Endodermal cell (in vitro differentiated cells): ENCODE data around the gene WHRN. TPM values are rescaled to one million over a fixed set of nuclear protein-coding genes. Genes with fewer than 3 reads are reported as not detected.

ENCODE experiments used
- DNase-seq: peaks from one replicate; pipeline ENCODE4 v3.0.0-alpha.2; 2017
- H3K27ac ChIP-seq: 2 replicates; pipeline ENCODE4 v1.5.1; 2013; ENCODE audit warnings: mild to moderate bottlenecking, low read depth, low read length, moderate library complexity
- H3K27me3 ChIP-seq: 2 replicates; pipeline ENCODE4 v1.6.1; 2013; ENCODE audit warnings: mild to moderate bottlenecking, low read length, moderate library complexity; ENCODE audit not compliant: insufficient read depth, control insufficient read depth, poor library complexity, severe bottlenecking
- H3K36me3 ChIP-seq: 2 replicates; pipeline ENCODE4 v1.7.0; 2013; ENCODE audit warnings: mild to moderate bottlenecking, low read length, moderate library complexity; ENCODE audit not compliant: control insufficient read depth, insufficient read depth
- H3K4me1 ChIP-seq: one replicate; pipeline ENCODE4 v1.7.0; 2013; ENCODE audit warnings: low read length; ENCODE audit not compliant: control insufficient read depth, insufficient read depth
- H3K4me3 ChIP-seq: 2 replicates; pipeline ENCODE4 v1.5.1; 2013; ENCODE audit warnings: mild to moderate bottlenecking, low read length, moderate library complexity
- H3K9ac ChIP-seq: 2 replicates; pipeline ENCODE4 v1.6.1; 2013; ENCODE audit warnings: mild to moderate bottlenecking, low read length, moderate library complexity; ENCODE audit not compliant: poor library complexity, severe bottlenecking; ENCODE audit errors: extremely low read depth
- H3K9me3 ChIP-seq: 2 replicates; pipeline ENCODE4 v1.6.1; 2013; ENCODE audit warnings: mild to moderate bottlenecking, low read length, moderate library complexity; ENCODE audit not compliant: control insufficient read depth
- H3K27ac Mint-ChIP-seq: 2 replicates; pipeline ENCODE4 v1.8.0; 2020; ENCODE audit warnings: mixed read lengths
- H3K27me3 Mint-ChIP-seq: 2 replicates; pipeline ENCODE4 v1.8.0; 2021; ENCODE audit warnings: mild to moderate bottlenecking, mixed read lengths; ENCODE audit not compliant: insufficient read depth
- H3K36me3 Mint-ChIP-seq: 2 replicates; pipeline ENCODE4 v1.8.0; 2020; ENCODE audit warnings: low read depth, mixed read lengths
- H3K4me1 Mint-ChIP-seq: 2 replicates; pipeline ENCODE4 v1.8.0; 2020; ENCODE audit warnings: mixed read lengths
- H3K4me3 Mint-ChIP-seq: 2 replicates; pipeline ENCODE4 v1.8.0; 2020; ENCODE audit warnings: mild to moderate bottlenecking, moderate library complexity, mixed read lengths
- H3K9me3 Mint-ChIP-seq: 2 replicates; pipeline ENCODE4 v1.8.0; 2020; ENCODE audit warnings: mild to moderate bottlenecking, mixed read lengths
- CTCF ChIP-seq: fragments of 200-600 bp; sonication (generic); conservative IDR thresholded peaks from 2 replicates; pipeline ENCODE4 v1.5.0; 2021; ENCODE audit warnings: antibody characterized with exemption, mild to moderate bottlenecking
- WGBS, 2 experiments: methylation state at CpG; one replicate each; pipeline versions ENCODE4 v1.1.5 to v1.1.7; 2013; ENCODE audit warnings: missing lambda C conversion rate in 2 of 2, mixed read lengths in 1 of 2; ENCODE audit not compliant: insufficient coverage in 1 of 2, insufficient read length in 1 of 2; 5-methylcytosine and 5-hydroxymethylcytosine counted together
- total RNA-seq, 2 donors: library from RNA; stranded (reverse); fragmentation: NEBNext Ultra II Directional in 1 of 2; extraction: Animal tissue kit (Norgen Biotek cat#: 25700) in 1 of 2; gene quantifications; 2 replicates in 1 of 2; 3 replicates in 1 of 2; pipeline ENCODE4 v1.2.1, GENCODE V29; 2021

The WHRN gene
- total RNA-seq, 2 donors from 2014 or later, result 7.0 to 12.8 TPM

DNA sequence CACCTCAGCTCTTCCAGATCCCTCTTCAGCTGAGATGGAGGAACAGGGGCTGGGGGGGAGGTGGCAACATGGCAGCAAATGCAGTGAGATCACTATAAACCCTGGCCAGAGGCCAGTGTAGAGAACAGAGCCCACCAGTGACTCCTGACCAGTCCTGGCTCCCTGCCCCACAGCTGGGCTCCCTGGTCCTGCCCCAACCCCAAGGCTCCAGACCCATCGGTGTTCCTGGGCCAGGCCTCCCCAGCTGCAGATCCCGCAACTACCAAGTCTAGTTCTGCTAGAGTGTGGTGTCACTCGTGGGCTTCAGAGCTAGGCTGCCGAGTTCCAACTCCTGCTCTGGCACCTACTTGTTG is 134.3 kb downstream of the WHRN start:
- Mint-ChIP-seq H3K4me1 (peaks cover 20% of the 10 kb centered on the region), H3K27me3 (no peaks in the 10 kb centered on the region), H3K27ac (peak overlapping the region; percentile 74), H3K36me3 (no peaks in the 10 kb centered on the region), H3K4me3 (no peak overlapping the region), H3K9me3 (no peaks in the 10 kb centered on the region)
- H3K27me3 ChIP-seq, result no peaks in the 10 kb centered on the region
- H3K9ac ChIP-seq, result no peak overlapping the region
- WGBS, 2 experiments, result 84 to 85% methylated on average over 4 of the region's 4 CpGs
- DNase-seq, result peak; percentile 53
- no peak overlapping the region for H3K27ac ChIP-seq
- H3K9me3 ChIP-seq, result no peaks in the 10 kb centered on the region
- no peaks in the 10 kb centered on the region for H3K36me3 ChIP-seq
- no peak overlapping the region for H3K4me3 ChIP-seq
- H3K4me1 ChIP-seq, result peaks cover 6% of the 10 kb centered on the region
- TF ChIP-seq CTCF, result no peak

DNA sequence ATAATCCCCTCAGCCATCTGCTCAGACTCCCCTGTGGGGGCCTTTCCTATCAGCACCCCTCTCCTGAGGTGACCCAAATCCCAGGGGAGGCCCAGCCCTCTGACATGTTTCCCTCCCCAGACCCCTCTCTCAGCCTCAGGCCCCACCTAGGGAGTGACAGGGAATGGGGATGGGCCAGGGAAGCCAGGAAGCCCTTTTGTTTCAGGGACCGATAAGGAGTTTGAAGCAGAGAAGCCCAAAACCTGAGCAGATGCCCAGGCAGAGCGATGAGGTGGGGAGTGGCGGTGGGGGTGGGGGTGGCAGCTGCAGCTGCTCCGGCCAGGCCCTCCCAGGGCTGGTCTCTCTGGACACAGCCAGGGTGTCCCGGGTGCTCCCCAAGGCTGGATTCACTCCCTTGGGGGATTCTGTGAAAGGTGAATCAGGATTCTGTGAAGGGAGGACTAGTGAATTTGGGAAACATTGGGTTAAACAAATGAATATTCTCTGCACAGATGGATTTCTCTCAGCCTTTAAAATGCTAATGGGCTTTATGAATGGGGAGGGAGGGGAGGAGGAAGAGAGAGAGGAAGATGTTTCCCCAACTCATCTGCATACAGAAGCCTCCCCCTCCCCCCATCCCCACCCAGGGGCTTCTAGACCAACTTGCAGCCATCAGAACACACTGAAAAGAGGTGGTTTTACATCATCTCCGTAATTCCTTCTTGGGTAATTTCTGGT is 134.9 kb downstream of the WHRN start:
- Histone ChIP-seq H3K27ac (peak overlapping the region; percentile 75), H3K9ac (no peak overlapping the region), H3K4me3 (no peak overlapping the region), H3K27me3 (no peaks in the 10 kb centered on the region), H3K36me3 (no peaks in the 10 kb centered on the region), H3K4me1 (peaks cover 6% of the 10 kb centered on the region), H3K9me3 (no peaks in the 10 kb centered on the region)
- no peaks in the 10 kb centered on the region for H3K9me3 Mint-ChIP-seq
- H3K36me3 Mint-ChIP-seq, result no peaks in the 10 kb centered on the region
- peaks cover 20% of the 10 kb centered on the region for H3K4me1 Mint-ChIP-seq
- peak overlapping the region; percentile 74 for H3K27ac Mint-ChIP-seq
- DNase-seq, result peak; percentile 68
- no peak for TF ChIP-seq CTCF
- H3K27me3 Mint-ChIP-seq, result no peaks in the 10 kb centered on the region
- WGBS, 2 experiments, result 30 to 51% methylated on average over 5 to 6 of the region's 6 CpGs
- no peak overlapping the region for H3K4me3 Mint-ChIP-seq

DNA sequence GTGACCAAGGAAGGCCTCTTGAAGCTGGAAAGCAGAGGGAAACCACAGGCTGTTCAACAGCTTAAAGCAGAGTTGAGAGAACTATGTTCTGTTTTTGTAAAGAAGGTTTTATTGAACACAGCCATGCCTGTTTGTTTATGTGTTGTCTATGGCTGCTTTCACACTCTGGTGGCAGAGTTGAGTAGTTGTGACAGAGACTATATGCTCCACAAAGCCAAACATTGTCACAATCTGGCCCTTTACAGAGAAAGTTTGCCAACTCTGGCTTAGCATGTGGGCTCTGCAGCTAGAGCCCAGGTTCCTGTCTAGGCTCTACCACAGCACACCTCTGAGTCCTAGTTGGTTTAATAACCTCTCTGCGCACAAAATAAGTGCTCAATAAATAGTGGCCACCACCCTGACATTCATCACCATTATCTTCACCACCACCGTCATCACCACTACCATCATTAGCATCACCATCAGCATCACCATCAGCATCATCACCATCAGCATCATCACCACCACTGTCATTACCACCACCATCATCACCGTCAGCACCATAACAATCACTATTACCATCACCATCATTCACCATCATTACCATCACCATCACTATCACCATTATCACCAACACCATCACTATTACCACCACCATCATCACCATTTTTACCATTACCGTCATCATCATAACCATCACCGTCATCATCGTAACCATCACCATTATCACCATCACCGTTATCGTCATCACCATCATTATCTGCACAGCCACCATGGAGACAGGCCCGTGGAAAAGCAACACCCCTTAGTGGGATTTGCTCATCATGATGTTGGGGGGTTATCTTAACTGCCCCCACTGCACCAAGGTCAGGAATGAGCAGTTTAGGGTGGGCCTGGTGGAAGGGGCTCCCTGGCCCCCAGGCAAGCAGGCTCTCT is 135.8 kb downstream of the WHRN start:
- H3K27me3 ChIP-seq, result no peaks in the 10 kb centered on the region
- no peak overlapping the region for H3K4me3 Mint-ChIP-seq
- no peak overlapping the region for H3K4me3 ChIP-seq
- H3K36me3 ChIP-seq, result no peaks in the 10 kb centered on the region
- peaks cover 8% of the 10 kb centered on the region for H3K36me3 Mint-ChIP-seq
- H3K27ac ChIP-seq, result peak overlapping the region; percentile 75
- H3K4me1 Mint-ChIP-seq, result peaks cover 20% of the 10 kb centered on the region
- no peaks in the 10 kb centered on the region for H3K9me3 Mint-ChIP-seq
- DNase-seq, result no peak
- 80 to 95% methylated on average over 2 to 9 of the region's 9 CpGs for WGBS, 2 experiments
- TF ChIP-seq CTCF, result no peak
- peaks cover 6% of the 10 kb centered on the region for H3K4me1 ChIP-seq
- H3K9me3 ChIP-seq, result no peaks in the 10 kb centered on the region
- no peak overlapping the region for H3K27ac Mint-ChIP-seq
- no peak overlapping the region for H3K9ac ChIP-seq
- H3K27me3 Mint-ChIP-seq, result no peaks in the 10 kb centered on the region
